COLO829 (cell line): ENCODE data around the gene FBXL16.
A peak's percentile ranks its signal among the peaks of the same experiment; 100 is the strongest.

Experiments used
- DNase-seq: peaks from one replicate; pipeline ENCODE4 v3.0.0; 2012; ENCODE audit warnings: low spot score

FBXL16 gene

DNA sequence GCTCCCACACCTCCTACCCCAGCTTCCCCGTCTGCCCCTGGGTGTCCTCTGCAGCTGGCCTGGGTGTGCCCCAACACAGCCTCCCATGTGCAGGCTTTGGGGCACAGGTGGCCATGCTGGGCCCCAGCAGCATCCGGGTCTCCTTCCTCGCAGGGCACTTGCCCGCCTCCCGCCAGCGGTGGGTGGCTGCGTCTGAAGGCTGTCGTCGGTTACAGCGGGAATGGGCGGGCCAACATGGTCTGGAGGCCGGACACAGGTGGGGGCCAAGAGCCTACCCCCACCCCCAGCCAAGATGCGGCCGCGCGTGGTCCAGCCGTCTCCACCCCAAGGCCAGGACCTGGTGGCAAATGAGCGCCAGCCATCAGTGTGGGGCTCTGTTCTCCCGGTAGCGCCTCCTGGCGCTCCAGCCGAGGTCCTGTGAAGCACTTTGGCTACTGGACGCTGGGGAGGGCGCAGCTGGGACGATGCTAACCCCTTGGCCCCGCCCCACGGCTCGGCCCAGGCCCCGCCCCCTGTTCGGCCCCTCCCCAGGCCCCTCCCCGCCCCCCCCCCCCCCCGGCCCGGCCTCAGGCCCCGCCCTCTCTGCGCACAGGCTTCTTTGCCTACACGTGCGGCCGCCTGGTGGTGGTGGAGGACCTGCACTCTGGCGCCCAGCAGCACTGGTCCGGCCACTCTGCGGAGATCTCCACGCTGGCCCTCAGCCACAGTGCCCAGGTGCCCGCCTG, 45.0 kb downstream of the FBXL16 start:
- peak; percentile 86 for DNase-seq

DNA sequence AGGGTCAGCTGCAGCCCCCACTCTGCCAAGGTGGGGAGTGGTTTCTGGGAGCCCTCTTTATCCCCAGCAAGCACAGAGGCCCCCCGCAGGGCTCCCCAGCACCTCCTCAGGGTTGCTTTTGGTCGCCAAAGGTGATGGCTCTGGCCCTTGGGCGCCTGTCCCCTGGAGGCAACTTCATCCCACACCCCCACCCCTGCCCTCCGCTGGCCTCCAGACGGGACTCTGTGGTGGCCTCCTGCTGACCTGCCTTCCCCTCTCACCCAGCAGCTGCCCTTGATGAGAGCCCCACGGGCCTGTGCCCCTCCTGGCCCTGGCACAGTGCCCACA, 45.5 kb downstream of the FBXL16 start:
- DNase-seq, result no peak

DNA sequence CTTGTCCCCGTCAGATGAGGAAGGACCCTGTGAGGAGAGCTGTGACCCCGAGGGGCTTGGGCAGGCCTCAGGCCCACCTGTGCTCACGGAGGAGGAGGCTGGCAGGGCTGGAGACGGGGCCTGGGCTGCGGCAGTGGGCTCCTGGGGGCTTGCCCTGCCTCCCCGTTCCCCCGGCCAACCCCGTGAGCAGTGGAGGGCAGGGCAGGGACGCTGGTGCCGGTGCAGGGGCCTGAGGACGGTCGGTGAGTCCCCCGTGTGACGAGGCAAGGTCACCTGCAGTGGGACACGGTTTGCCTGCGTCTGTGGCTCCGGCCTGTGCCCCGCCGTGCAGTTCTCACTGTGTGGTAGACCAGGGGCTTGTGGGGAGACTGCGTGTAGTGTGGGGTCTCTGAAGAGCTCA, 46.0 kb downstream of the FBXL16 start:
- DNase-seq, result no peak

DNA sequence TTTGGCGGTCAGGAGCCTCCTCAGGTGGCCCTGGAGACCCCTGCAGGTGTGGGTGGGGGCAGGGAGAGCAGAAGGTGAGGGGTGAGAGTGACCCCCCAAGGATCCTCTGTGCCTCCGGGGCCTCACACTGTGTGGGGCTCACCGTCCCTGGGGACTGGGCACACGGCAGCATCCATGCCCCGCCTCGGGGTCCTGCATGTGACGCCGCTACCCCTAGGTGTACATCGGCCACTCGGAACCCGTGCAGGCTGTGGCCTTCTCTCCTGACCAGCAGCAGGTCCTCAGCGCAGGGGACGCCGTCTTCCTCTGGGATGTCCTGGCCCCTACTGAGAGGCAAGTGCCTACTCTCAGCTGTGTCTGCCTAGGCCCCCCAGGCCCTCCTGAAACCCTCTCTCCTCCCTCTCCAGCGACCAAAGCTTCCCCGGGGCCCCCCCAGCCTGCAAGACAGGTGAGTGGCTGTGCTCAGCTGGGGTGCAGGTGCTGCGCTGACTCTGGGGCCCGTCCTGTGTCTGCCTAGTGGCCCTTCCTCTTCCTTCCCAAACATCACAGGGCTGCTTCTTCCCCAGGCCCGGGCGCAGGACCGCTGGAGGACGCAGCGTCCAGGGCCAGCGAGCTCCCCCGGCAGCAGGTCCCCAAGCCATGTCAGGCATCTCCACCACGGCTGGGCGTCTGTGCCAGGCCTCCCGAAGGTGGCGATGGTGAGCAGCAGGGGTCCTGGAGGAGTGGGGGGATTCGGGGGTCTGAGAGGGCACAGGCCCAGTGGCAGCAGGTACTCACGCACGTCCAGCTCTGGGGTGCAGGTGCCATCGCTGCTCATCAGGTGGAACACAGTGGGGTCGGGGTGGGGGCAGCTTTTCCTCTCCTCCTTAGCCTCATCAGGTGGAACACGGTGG, 46.7 kb downstream of the FBXL16 start:
- DNase-seq, result no peak

GRCh38 chr16:657487-657886, 48.1 kb downstream of the FBXL16 start:
- no peak for DNase-seq

DNA sequence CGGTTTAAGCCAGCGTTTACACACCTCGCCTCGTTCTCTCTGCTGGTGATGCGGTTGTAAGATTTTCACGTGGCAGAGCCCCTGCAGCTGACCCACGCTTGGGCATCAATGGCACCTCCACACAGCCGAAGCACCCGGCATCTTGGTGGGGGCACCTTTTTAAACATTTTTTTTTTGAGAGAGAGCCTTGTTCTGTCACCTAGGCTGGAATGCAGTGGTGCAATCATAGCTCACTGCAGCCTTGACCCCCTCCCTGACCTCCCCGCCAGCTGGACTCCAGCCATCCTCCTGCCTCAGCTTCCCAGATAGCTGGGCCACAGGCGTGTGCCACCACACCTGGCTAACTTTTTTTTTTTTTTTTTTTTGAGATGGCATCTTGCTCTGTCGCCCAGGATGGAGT, 51.6 kb downstream of the FBXL16 start:
- no peak for DNase-seq

- DNase-seq, result no peak
Measured at GRCh38 chr16:652454-653305, 52.9 kb downstream of the FBXL16 start.

DNA sequence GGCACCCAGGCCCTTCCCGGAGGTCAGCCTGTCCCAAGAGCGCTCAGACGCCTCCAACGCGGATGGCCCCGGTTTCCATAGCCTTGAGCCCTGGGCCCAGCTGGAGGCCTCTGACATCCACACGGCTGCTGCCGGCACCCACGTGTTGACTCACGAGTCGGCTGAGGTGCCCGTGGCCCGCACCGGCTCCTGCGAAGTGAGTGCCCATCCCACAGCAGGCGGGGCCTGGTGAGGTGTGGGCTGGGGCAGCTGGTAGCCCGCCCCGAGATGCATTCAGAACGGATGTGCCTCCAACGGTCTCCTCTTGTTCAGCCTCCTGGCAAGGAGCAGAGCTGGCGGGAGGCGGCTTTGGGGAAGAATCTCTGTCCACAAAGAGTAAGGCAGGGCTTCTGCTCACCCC, 53.8 kb downstream of the FBXL16 start:
- peak; percentile 57 for DNase-seq

DNA sequence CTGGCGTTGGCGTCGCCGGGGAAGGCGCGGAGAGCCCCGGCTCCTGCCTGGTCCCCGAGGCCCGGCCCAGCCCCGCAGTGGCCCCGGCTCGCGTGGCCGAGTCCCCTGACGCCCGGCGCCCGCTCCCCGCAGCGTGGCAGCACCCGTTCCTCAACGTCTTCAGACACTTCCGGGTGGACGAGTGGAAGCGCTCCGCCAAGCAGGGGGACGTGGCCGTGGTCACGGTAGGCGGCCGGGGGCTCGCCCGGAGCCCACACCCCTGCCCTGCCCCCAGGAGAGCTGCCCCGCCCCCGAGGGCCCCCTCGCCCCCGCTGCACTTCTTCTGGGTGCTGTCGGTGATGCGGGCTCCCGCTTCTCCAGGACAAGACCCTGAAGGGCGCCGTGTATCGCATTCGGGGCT, 56.0 kb downstream of the FBXL16 start:
- no peak for DNase-seq

- DNase-seq, result peak; percentile 95
Measured at GRCh38 chr16:648781-649589, 56.6 kb downstream of the FBXL16 start, which contains the start of gene WDR90. TSS of gene WDR90 (plus strand) at chr16:649365. CDS start at chr16:649417, 52 bp downstream.

- DNase-seq, result no peak
Measured at GRCh38 chr16:648071-648780, 57.4 kb downstream of the FBXL16 start.

DNA sequence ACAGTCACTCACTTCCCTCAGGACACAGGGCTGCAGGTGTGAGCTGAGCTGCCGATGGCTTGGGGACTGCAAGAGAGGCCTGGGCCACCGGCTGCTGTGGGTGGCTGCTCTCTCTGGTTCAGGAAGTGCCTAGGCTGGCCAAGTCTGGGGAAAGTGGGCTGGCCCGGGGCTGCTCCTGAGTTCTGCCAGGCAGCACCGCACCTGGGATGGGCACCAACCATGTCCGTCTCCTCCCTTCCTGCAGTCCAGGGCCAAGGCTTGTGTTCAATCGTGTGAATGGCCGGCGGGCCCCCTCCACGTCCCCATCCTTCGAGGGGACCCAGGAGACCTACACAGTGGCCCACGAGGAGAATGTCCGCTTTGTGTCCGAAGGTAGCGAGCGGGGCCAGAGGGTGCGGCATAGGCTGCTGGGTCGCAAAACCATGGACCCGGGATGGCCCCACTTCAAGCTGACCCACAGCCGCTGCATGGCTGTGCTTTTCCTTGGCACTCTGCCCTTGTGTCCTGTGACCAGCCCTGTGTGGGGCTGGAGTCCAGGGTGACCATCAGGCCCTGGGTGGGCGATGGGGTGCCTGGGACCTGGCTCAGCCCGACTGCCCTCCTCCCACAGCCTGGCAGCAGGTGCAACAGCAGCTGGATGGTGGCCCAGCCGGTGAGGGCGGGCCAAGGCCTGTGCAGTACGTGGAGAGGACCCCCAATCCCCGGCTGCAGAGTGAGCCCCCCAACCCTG, 58.3 kb downstream of the FBXL16 start:
- DNase-seq, result no peak

DNA sequence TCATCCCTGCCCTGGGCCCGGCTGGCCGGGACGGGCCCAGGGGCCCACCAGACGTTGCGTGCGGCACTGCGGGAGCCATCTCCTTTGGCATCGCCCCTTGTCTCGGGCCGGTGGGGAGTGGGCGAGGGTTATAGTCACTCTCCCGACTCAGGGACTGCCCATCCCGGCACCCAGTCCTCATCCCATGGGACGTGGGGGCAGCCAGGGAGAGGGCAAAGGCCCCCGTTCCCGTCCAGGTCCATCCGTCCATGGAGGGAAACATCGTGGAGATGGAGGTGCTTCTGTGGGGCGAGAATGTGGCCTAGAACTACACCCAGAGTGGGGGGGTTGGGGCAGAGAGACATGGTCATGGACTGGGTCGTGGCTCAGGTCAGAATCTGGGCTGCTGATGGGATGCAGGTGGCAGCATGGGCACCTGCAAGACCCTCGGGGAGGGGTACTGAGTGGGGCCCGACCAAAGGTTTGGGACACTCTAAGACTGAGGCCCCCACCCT, 58.9 kb downstream of the FBXL16 start:
- no peak for DNase-seq

DNA sequence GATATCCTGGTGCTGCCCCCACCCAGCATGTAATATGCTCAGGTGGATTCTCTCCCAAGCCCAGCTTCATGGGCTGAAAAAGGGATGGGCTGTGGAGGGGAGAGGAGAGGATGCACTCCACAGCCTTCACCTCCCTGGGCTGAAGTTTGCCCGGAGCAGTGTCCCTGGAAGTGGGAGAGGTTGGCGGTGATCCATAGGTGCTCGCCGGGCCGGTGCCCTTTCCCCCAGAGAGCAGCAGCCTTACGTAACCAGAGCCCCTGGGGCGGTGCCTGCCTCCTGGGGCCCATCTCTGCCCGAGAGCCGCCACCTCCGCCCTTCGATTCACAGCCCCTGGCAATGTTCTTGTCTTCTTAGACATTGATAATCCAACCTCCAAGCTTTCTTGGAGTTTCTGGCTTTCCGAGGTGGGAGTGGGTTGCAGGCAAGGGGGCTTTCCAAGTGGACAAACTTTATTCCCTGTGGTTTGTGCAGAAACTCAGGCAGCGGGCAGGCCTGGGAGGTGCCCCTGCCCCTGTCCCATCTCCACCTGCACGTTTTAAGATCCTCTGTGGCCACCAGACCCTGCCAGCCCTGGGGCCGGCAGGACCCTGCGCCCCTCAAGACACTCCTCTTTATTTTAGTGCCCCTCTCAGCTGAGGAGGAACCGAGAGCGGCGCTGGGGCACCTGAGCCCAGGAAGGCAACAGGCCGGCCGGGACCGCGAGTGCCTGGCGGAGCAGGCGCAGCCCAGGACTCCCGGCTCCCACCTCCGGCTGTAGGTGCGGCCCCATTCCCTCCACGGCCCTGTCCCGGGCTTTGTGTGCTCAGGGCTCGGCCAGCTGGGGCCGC, 59.5 kb downstream of the FBXL16 start:
- DNase-seq, result no peak

GRCh38 chr16:644556-644955, 61.0 kb downstream of the FBXL16 start:
- no peak for DNase-seq

DNA sequence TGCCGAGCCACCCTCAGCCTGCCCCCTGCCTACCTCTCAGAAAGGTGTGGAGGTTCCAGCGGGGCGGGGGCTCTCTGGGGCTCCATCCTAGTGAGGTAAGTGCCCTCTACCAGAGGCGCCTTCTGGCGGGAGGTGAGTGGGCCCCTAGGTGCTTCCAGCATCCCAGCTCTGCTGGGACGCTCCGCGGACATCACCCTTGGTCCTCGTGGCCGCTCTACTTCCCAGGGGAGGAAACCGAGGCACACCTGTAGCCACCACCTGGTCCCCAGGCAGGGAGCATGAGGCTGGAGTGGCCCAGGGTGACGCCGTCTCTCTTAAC, 62.6 kb downstream of the FBXL16 start:
- no peak for DNase-seq
